NAMALWA (cell line): ENCODE data around the gene IRX5.

Source experiments
- DNase-seq: peaks from one replicate; pipeline ENCODE4 v3.0.0-alpha.2; 2015; ENCODE audit warnings: low spot score

The IRX5 gene

GRCh38 chr16:54931120-54932014 lies 702 bp downstream of the IRX5 start:
- peak; percentile 23 for DNase-seq

DNA sequence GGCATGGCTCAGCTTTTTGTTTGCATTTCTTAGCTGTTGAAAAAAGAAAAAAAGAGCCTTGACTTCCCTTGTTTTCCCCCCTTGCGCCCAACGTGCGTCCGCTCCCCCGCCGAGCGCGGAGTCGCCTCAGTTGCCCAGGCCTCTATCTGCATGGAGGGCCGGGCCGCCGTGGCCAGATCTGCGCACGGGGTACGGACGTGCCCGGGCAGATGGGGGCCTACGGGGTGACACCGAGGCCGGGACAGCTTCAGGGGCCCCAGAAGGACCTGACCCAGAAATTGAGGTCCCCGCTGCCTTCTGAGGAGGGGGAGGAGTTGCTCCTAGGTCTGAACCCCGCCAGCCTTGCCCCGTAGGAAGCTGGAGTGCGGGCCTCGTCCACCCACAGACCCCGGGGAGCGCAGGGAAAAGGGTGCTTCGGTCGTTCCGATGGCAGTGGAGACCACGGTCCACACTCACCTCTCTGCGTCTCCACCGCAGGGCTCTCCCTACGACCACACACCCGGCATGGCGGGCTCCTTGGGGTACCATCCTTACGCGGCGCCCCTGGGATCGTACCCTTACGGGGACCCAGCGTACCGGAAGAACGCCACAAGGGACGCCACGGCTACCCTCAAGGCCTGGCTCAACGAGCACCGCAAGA lies 1.5 kb downstream of the IRX5 start:
- DNase-seq, result no peak

GRCh38 chr16:54932737-54933254 lies 2.1 kb downstream of the IRX5 start:
- DNase-seq, result no peak

DNA sequence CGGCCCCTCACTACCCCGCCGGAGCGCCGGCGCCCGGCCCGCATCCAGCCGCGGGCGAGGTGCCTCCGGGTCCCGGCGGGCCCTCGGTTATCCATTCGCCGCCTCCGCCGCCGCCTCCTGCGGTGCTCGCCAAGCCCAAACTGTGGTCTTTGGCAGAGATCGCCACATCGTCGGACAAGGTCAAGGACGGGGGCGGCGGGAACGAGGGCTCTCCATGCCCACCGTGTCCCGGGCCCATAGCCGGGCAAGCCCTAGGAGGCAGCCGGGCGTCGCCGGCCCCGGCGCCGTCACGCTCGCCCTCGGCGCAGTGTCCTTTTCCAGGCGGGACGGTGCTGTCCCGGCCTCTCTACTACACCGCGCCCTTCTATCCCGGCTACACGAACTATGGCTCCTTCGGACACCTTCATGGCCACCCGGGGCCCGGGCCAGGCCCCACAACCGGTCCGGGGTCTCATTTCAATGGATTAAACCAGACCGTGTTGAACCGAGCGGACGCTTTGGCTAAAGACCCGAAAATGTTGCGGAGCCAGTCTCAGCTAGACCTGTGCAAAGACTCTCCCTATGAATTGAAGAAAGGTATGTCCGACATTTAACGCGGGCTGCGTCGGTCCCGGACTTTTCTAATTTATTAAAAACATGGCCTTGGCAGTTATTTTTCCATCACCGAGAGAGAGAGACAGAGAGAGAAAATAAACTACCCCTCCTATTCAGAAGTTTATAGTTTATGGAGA lies 2.8 kb downstream of the IRX5 start:
- no peak for DNase-seq

DNA sequence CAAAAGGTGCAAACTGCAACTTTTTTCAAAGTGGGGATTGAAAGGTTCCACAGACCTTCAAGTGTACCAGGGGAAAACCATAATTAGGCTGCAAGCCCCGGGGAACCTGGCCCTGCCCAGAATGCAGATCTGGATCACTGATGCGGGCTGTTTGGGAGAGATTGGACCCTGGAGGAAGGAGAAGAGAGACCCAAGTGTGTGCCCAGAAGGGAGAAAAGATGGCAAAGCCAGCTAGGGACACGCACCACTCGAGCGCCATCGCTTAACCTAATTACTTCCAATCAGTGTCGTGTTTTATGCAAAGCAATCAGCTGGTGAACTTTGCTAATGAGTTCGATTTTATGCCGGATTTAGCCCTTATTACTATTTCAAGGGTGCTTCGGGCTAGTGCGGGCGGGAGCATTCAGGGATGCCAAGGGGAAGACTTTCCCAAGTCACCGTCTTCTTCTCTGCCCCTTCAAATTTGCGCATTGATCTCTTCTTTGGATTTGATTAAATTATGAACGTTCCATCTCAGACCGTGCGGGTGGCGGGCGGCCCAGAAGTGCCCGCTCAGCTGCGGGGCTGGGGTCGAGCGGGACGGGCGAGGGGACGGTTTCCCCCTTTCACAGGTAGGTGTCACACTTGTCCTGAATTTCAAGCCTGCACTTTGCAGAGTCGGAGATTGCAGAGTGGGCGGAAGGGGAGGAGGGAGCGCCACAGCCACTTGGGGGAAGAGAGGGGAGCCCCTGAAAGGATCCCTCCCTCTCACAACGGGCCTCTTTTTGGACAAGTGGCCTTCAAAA lies 4.0 kb downstream of the IRX5 start:
- DNase-seq, result peak; percentile 35

DNA sequence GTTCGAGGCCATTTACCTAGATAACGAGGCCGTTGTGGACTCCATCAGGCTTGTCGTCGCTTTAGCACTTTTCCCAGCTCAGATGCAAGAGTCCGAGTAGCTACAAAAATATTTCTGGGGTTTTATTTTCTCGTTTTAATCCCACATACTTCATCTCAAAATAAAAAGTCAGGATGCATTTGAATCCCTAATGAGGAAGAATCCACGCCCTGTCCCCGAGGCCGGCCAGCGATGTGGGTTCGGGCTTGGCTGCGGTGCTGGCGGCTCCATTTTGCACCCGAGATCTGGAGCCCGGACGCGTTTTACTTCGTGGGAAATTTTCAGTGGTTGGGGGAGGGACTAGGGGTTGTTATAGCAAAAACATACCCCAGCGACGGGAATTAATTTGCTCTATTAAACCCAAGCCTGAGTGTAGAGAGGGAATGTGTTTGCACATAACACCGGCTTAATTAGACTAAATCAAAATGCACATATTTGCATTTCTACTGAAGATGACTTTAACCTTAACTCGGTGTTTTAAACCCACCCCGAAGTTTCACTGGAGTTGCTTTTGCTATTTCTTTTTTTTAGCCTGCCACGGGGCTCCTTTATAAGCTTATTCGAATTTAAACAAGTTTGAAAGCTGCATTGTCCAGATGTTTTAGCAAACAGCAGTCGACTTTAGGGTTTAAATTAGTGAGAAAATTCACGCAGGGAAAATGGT lies 4.8 kb downstream of the IRX5 start:
- DNase-seq, result no peak

DNA sequence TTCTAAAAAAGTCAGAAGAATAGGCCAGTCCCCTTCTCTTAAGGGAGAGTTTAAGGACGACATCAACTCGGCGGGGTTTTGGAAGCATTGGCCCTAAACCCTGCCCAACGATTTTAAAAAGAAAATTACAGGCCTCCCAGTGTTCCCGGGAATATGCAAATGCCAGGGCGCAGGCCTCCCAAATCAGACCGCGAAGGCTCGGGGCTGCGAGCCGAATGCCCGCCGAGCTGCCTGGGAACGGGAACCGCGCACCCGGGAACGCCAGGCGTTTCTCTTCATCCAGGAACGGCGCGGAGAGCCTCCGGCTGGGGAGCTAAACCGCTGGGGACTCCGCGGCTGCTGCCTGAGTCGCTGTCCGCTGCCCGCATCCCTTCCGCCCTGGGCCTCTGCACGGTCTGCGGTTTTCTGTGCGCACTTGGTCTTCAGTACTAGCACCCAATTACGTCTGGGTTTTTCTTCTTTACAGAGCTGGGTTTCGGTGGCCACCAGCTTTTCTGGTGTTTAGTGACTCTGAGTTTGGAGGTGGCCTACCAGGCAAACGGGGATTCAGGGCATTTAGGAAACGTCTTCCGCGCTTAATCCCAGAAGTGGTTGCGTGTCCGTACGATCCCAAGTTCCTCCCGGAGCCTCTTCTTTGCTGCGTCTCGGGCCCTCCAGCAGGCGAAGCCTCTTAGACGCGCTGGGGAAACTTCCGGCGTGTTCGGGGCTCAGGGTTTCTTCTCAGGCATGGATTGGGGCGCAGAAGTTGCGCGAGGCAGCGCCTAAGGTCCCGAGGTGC lies 5.7 kb downstream of the IRX5 start:
- DNase-seq, result no peak

GRCh38 chr16:54936979-54937670 lies 6.5 kb downstream of the IRX5 start:
- DNase-seq, result peak; percentile 17

DNA sequence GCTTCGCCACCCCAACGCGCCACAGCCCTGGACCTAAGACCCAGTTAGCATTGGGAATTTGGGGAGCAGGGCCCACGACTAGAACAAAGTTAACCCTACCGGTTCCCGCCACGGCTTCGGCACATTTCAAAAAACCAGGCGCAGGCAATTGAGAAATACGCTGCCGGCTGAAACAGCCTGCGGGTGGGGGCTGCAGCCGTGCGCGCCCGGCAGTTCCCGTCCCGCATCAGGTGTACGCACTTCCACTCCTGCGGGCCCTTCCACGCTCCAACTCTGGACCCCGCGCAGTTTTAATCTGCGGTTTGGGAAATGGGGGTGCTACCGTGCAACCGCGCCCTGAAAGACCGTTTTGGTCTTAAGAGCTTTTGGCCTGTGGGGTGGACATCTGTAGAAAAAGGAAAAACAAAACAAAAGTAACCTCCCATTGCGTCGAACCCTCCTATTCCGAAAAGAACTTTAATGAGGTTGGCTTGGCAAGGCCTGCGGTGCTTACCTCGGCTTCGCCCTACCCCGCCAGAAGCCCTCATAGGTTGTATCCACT lies 7.1 kb downstream of the IRX5 start:
- no peak for DNase-seq

DNA sequence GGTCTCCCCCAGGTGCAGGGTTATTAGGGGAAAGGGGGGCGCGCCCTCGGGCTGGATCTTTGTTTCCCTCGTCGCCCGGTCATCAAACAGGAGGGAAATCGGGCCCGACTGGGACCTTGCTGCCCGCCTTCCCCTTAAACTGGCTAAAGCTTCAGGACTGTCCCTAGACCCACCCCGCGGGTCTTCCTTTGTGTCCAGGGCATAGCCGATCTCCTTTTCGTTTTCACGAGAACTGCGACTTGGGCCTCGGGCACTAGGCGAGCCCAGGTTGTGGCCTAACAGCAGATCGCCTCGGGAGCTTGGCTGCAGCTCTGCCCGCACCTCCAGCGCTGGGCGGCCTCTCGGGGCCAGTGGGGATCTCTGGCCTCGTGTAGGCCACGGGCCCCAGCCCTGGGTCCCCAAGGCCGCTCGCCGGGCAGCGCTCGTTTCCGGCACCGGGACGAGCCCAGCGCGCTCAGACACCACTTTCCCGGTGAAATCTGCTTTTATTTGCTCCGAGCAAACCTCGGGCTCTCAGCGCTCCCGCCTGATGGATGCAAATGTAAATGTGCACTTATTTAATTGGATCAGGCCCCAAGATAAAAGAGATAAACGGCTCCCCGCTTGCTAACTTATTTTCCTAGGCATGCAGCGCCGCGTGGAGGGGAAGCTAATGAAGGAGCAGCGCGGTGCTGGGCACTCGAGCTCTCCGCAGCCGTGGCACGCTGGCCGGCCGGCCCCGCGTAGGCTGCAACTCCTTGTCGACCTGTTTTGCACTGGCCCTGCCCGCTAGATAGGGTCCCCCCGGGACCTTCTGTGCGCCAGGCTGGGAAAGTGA lies 7.8 kb downstream of the IRX5 start:
- no peak for DNase-seq

DNA sequence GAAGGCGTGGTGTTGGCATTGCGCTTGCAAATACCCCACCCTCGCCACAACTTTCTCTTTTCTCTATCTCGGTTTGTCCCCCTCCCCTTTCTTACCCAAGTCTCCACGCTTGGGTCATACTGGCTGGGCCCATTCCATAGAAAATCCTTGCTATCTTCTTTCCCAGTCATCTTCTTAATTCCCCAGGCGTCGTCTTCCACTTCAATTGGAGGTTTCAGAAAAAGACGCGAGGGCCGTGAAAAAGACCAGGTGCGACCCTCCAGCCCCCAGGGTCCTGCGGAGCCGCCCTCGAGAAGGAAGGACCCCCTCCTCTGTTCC lies 8.3 kb downstream of the IRX5 start:
- DNase-seq, result no peak

DNA sequence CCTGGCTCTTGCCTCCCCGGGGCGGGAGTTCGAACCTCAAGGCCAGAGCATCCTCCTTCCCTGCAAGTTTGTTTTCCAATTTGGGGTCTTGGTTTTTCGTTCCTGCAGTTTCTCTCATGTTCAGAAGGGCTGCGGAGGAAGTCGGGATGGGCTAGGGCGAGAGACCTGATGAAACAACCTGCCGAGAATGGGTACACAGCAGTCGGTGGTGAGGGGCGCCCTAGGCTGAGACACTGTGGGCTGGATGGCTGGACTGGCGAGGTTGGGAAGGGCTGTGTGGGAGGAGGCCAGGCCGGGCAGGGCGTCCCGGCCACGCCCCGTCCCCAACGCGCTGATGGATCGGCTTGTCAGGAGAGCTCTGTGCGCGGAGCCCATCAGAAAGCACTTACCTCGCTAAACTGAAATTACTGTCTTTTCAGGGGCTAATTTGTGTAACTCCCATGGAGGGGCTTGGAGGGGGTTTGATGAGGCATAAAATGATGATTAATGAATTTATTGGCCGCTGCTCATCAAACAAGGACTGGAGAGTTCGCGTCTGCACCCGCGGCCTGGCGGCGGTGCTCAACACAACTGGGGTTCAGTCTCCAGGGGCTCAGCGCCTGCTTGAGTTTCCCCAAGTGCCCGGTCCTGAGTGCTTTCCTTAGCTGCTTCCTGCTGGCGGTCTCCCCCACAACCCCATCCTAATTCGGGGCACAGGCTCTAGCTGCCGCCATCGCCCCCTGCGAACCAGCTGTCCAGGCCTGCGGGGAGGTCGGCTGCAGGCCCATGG lies 9.0 kb downstream of the IRX5 start:
- no peak for DNase-seq

GRCh38 chr16:54940279-54940604 lies 9.6 kb downstream of the IRX5 start:
- DNase-seq, result no peak

DNA sequence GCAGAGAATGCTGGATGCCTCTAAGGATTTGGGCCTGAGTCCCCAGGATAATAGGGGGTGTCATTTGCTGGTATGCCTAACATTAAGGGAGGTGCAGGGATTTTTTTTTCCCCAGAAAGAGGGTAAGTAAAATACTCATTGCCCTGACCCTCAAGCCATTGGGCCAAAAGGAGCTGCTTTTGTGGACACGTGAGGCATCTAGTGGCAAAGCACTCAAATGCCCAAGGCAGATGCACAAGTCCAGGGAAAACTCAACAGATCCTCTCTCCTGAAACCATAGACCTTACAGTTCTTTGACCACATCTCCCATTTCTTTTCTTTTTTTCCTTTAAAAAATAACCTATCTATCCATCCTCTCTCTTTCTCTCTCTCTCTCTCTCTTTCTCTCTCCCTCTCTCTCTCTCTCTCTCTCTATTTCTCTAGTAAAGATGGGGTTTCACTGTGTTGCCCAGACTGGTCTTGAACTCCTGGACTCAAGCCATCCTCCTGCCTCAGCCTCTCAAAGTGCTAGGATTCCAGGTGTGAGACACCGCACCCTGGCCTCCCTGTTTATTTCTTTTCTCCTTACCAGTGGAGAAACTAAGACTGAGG lies 11.8 kb downstream of the IRX5 start:
- DNase-seq, result no peak

- DNase-seq, result no peak
Observed at GRCh38 chr16:54944002-54944401, 13.3 kb downstream of the IRX5 start.

DNA sequence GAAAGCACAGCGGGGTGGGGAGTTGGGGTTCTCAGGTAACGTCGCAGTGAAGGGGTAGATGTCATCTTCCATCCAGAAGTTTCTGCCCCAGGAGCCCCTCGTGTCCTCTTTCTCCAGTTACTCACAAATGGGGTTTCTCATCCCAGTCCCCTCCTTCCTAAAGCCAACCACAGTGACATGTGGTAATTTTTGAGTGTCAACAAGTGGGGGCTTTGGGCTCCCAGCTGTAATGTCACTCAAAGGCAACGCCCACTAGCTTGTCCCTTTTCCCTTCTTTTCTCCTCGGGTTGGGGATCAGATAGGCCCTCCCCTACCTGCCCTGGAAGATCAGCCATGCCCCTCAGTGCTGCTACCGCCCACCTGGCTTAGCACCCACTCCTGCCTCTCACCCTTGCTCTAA lies 14.4 kb downstream of the IRX5 start:
- no peak for DNase-seq

DNA sequence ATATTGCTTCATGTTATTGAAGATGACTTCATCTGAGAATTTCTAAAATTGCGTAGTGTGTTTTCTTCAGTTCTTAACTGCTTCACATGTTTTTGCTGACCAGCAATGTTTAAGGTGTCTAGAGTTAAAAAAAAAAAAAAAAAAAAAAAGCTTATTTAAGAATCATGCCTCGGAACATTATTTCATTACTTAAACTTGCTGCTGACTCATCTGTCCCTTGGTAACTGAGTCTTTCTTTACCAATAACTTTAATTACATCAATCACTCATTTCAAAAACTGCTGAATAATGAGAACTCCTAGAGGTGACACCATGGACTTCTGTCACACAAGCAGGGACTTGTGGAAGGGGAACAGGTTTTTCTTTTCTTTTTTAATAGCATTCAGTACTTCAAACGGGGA lies 16.2 kb downstream of the IRX5 start:
- DNase-seq, result no peak

DNA sequence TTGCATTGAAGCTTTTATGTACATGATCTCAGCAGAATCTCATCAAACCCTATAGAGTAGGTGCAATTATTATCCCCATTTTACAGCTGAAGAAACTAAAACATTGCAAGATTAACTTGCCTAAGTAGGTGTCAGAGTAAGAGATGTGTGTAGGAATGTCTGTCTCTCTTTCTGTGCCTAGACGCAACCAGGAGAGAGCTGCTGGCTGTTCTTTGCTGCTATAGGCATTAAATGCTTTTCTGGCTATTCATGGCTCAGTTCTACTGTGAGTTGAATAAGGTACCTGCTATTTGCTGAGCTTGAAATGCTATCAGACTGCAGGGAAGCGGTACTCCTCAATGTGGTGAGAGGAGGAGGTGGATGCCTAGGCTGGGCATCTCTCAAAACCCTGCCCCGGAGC lies 17.0 kb downstream of the IRX5 start:
- DNase-seq, result no peak
